ENCODE data around the gene OSBPL1A. TPM values are rescaled to one million over a fixed set of nuclear protein-coding genes. Genes with fewer than 3 reads are reported as not detected.
"Not testable (repeated sequence)": the region's sequence is repeated elsewhere in the genome, so short reads cannot be mapped to it uniquely, and the experiment has no call there.

OSBPL1A gene
- total and polyA plus RNA-seq, 5 experiments from 2014 or later, result 1.3 to 2.4 (median 1.7) TPM

DNA sequence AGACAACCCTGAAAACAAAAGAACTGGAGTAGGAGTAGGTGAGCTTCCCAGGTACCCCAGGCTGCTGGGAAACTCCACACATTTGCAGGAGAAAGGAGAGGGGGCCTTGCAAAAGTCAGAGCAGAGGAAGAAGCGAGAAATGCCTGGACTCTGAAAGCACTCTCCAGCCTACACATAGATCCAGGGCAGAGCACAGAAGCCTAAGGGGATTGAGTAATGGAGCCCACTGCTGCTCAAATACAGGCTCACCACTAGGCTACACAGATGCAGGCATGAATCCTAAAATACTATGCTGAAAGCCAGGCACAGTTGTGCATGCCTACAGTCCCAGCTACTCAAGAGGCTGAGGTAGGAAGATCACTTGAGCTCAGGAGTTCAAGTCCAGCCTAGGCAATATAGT lies 33.4 kb downstream of the OSBPL1A start:
- Mint-ChIP-seq H3K27ac (no peak overlapping the region), H3K4me1 (peaks cover 0 to 5% (median under 1%) of the 10 kb centered on the region in 4 donors), H3K9me3 (no peaks in the 10 kb centered on the region), H3K27me3 (no peaks in the 10 kb centered on the region), H3K4me3 (no peak overlapping the region), H3K36me3 (peaks cover 0 to 11% (median 2%) of the 10 kb centered on the region in 3 donors)
- POLR2A ChIA-PET, result no interaction called here
- no peak for DNase-seq
- no peak for ATAC-seq

DNA sequence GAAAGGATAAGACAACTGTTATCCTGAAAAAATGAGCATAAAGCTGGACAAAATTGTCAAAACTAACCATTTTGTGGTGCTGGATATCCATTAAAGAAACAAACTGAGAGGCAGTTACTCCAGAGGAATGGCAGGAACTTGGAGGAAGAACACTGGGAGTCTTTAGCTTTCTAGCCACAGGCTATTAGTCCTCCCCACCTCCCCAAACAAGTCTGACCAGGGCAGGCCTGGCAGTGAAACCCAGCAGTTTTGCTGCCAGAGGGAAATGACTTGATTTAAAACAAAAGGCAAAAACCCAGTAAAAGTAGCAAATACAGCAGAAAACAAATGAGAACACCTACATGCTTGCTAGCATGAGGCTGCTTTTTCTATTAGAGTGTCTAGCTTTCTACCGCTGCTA lies 34.9 kb downstream of the OSBPL1A start:
- Mint-ChIP-seq H3K4me3 (no peak overlapping the region), H3K36me3 (peaks cover 0 to 11% (median 2%) of the 10 kb centered on the region in 3 donors), H3K4me1 (no peaks in the 10 kb centered on the region), H3K9me3 (no peaks in the 10 kb centered on the region), H3K27me3 (no peaks in the 10 kb centered on the region), H3K27ac (no peak overlapping the region)
- POLR2A ChIA-PET, result interaction anchor here (0.5 kb wide), 1 partner anchor 137 kb away, joined by 3 read pairs; no protein-coding TSS in a partner anchor
- no peak for ATAC-seq
- DNase-seq, result no peak

GRCh38 chr18:24359787-24360530 lies 37.7 kb downstream of the OSBPL1A start:
- not testable (repeated sequence) for H3K27ac Mint-ChIP-seq, H3K9me3 Mint-ChIP-seq, H3K27me3 Mint-ChIP-seq, H3K36me3 Mint-ChIP-seq, H3K4me3 Mint-ChIP-seq, H3K4me1 Mint-ChIP-seq
- DNase-seq (peak in 4 of 10 donors; percentile 1 to 51 (median 40)), ATAC-seq (peak in 1 of 2 donors; percentile 39)
- POLR2A ChIA-PET, result interaction anchor here (0.7 kb wide), 1 partner anchor 128 kb away, joined by 3 read pairs; no protein-coding TSS in a partner anchor

GRCh38 chr18:24354278-24354677 lies 43.3 kb downstream of the OSBPL1A start:
- H3K4me1 Mint-ChIP-seq, result peaks cover 0 to 2% (median 0%) of the 10 kb centered on the region in 4 donors
- no peak overlapping the region for H3K27ac Mint-ChIP-seq
- POLR2A ChIA-PET, result no interaction called here
- peaks cover 0 to 2% (median 0%) of the 10 kb centered on the region in 3 donors for H3K36me3 Mint-ChIP-seq
- peaks cover 0 to 7% (median 0%) of the 10 kb centered on the region in 9 donors for H3K9me3 Mint-ChIP-seq
- no peak overlapping the region for H3K4me3 Mint-ChIP-seq
- ATAC-seq (no peak), DNase-seq (no peak)
- peaks cover 0 to 4% (median 0%) of the 10 kb centered on the region in 5 donors for H3K27me3 Mint-ChIP-seq

GRCh38 chr18:24346254-24346653 lies 51.4 kb downstream of the OSBPL1A start:
- H3K36me3 Mint-ChIP-seq, result peaks cover 0 to 4% (median 0%) of the 10 kb centered on the region in 3 donors
- ATAC-seq (no peak), DNase-seq (no peak)
- no peak overlapping the region for H3K27ac Mint-ChIP-seq
- no peak overlapping the region for H3K4me3 Mint-ChIP-seq
- H3K4me1 Mint-ChIP-seq, result peaks cover 0 to 2% (median 0%) of the 10 kb centered on the region in 4 donors
- peaks cover 0 to 3% (median 0%) of the 10 kb centered on the region in 5 donors for H3K27me3 Mint-ChIP-seq
- peaks cover 0 to 2% (median 0%) of the 10 kb centered on the region in 9 donors for H3K9me3 Mint-ChIP-seq
- POLR2A ChIA-PET, result no interaction called here

- Mint-ChIP-seq H3K27ac (peak overlapping the region in 1 of 10 donors; percentile 39), H3K4me3 (no peak overlapping the region), H3K27me3 (peaks cover 0 to 3% (median 0%) of the 10 kb centered on the region in 5 donors), H3K9me3 (no peaks in the 10 kb centered on the region), H3K36me3 (peaks cover 0 to 1% (median 0%) of the 10 kb centered on the region in 3 donors), H3K4me1 (no peaks in the 10 kb centered on the region)
- no peak for ATAC-seq
- POLR2A ChIA-PET, result no interaction called here
- DNase-seq, result no peak
Measured at GRCh38 chr18:24344509-24344908, 53.1 kb downstream of the OSBPL1A start.

GRCh38 chr18:24342347-24342746 lies 55.3 kb downstream of the OSBPL1A start:
- no peak for ATAC-seq
- H3K4me1 Mint-ChIP-seq, result no peaks in the 10 kb centered on the region
- H3K4me3 Mint-ChIP-seq, result no peak overlapping the region
- POLR2A ChIA-PET, result no interaction called here
- peaks cover 0 to 3% (median 1%) of the 10 kb centered on the region in 5 donors for H3K27me3 Mint-ChIP-seq
- H3K27ac Mint-ChIP-seq, result no peak overlapping the region
- H3K9me3 Mint-ChIP-seq, result no peaks in the 10 kb centered on the region
- peaks cover 0 to 1% (median 0%) of the 10 kb centered on the region in 3 donors for H3K36me3 Mint-ChIP-seq
- no peak for DNase-seq

- POLR2A ChIA-PET, result no interaction called here
Measured at GRCh38 chr18:24341361-24341760, 56.3 kb downstream of the OSBPL1A start.

DNA sequence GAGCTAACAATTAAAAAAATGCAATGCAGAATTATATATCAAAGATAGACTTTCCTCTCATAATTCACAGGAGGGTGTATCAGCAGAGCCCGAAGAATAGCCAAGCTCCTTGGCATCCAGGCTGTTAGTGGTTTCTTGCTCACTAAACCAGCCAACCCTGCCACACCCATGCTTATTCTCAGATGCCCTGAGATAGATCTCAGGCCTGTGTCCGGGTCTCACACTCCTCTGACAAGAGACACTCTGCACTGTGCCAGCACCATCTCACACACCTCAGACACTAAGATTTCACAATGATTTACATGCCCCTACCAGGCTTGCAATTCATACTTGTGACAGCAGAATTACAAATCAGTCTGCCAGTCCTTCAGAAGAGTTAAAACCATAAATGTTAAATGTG lies 64.5 kb downstream of the OSBPL1A start:
- no peaks in the 10 kb centered on the region for H3K4me1 Mint-ChIP-seq
- H3K9me3 Mint-ChIP-seq, result peaks cover 0 to 3% (median 0%) of the 10 kb centered on the region in 9 donors
- DNase-seq (no peak), ATAC-seq (no peak)
- no peak overlapping the region for H3K4me3 Mint-ChIP-seq
- H3K36me3 Mint-ChIP-seq, result peaks cover 0 to 21% (median 2%) of the 10 kb centered on the region in 3 donors
- POLR2A ChIA-PET, result no interaction called here
- H3K27ac Mint-ChIP-seq, result no peak overlapping the region
- peaks cover 0 to 1% (median 0%) of the 10 kb centered on the region in 5 donors for H3K27me3 Mint-ChIP-seq

More at GRCh38 chr18:24341361-24341760, 56.3 kb downstream of the OSBPL1A start:
- Mint-ChIP-seq H3K9me3 (no peaks in the 10 kb centered on the region), H3K4me1 (no peaks in the 10 kb centered on the region), H3K4me3 (no peak overlapping the region), H3K27me3 (peaks cover 0 to 3% (median 1%) of the 10 kb centered on the region in 5 donors), H3K36me3 (peaks cover 0 to 1% (median 0%) of the 10 kb centered on the region in 3 donors), H3K27ac (no peak overlapping the region)
- no peak for DNase-seq
- no peak for ATAC-seq

GRCh38 chr18:24326211-24326610 lies 71.4 kb downstream of the OSBPL1A start:
- Mint-ChIP-seq H3K9me3 (no peaks in the 10 kb centered on the region), H3K4me1 (no peaks in the 10 kb centered on the region), H3K4me3 (no peak overlapping the region), H3K27me3 (no peaks in the 10 kb centered on the region), H3K27ac (no peak overlapping the region), H3K36me3 (peaks cover 0 to 4% (median 0%) of the 10 kb centered on the region in 3 donors)
- no peak for DNase-seq
- POLR2A ChIA-PET, result no interaction called here
- ATAC-seq, result no peak

GRCh38 chr18:24322584-24323136 lies 75.0 kb downstream of the OSBPL1A start:
- POLR2A ChIA-PET, result no interaction called here
- Mint-ChIP-seq H3K27me3 (no peaks in the 10 kb centered on the region), H3K4me3 (no peak overlapping the region), H3K27ac (no peak overlapping the region), H3K36me3 (no peaks in the 10 kb centered on the region), H3K4me1 (no peaks in the 10 kb centered on the region), H3K9me3 (no peaks in the 10 kb centered on the region)
- no peak for ATAC-seq
- DNase-seq, result no peak

GRCh38 chr18:24321071-24321470 lies 76.6 kb downstream of the OSBPL1A start:
- H3K4me3 Mint-ChIP-seq, result no peak overlapping the region
- H3K4me1 Mint-ChIP-seq, result no peaks in the 10 kb centered on the region
- no peaks in the 10 kb centered on the region for H3K36me3 Mint-ChIP-seq
- no peak overlapping the region for H3K27ac Mint-ChIP-seq
- ATAC-seq (no peak), DNase-seq (no peak)
- POLR2A ChIA-PET, result no interaction called here
- H3K27me3 Mint-ChIP-seq, result no peaks in the 10 kb centered on the region
- no peaks in the 10 kb centered on the region for H3K9me3 Mint-ChIP-seq

DNA sequence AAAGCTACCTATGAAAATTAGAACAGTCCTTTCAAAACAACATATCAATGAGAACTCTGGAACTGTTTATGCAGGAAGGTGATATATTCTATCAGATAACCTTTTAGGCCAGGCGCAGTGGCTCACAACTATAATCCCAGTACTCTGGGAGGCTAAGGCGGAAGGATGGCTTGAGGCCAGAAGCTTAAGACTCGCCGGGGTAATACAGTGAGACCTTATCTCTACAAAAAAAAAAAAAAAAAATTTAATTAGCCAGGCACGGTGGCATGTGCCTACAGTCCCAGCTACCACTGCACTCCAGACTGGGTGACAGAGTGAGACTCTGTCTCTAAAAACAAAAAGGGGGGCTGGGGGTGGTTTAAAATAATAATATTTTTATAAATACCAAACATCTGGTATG lies 77.9 kb downstream of the OSBPL1A start:
- Mint-ChIP-seq H3K36me3 (no peaks in the 10 kb centered on the region), H3K4me3 (no peak overlapping the region), H3K4me1 (no peaks in the 10 kb centered on the region), H3K27ac (no peak overlapping the region), H3K9me3 (no peaks in the 10 kb centered on the region), H3K27me3 (no peaks in the 10 kb centered on the region)
- ATAC-seq (no peak), DNase-seq (no peak)
- POLR2A ChIA-PET, result no interaction called here
